Activated CD4-positive, alpha-beta T cell treated with anti-CD3 and anti-CD28 coated beads for 4 hours (primary cell): Measurements from ENCODE around the gene RAB31.
"Not testable (repeated sequence)": the region's sequence is repeated elsewhere in the genome, so short reads cannot be mapped to it uniquely, and the experiment has no call there.

Experiments used
- DNase-seq, 2 donors: peaks; one replicate each; pipeline ENCODE4 v3.0.0-alpha.2; 2020

Gene RAB31

GRCh38 chr18:9764011-9764481, 55.9 kb downstream of the RAB31 start:
- no peak for DNase-seq

GRCh38 chr18:9765501-9765900, 57.4 kb downstream of the RAB31 start:
- no peak for DNase-seq

- no peak for DNase-seq
Observed at GRCh38 chr18:9766076-9766481, 58.0 kb downstream of the RAB31 start.

GRCh38 chr18:9766740-9767139, 58.6 kb downstream of the RAB31 start:
- no peak for DNase-seq

GRCh38 chr18:9768071-9768691, 60.1 kb downstream of the RAB31 start:
- DNase-seq = not testable (repeated sequence)

- DNase-seq = not testable (repeated sequence)
Observed at GRCh38 chr18:9770111-9770510, 62.0 kb downstream of the RAB31 start.

- peak; percentile 14 to 36 for DNase-seq
Observed at GRCh38 chr18:9771261-9771976, 63.3 kb downstream of the RAB31 start.

GRCh38 chr18:9771977-9772660, 64.0 kb downstream of the RAB31 start:
- DNase-seq = no peak

- no peak for DNase-seq
Observed at GRCh38 chr18:9772847-9773677, 65.0 kb downstream of the RAB31 start.

- no peak for DNase-seq
Observed at GRCh38 chr18:9774150-9774549, 66.0 kb downstream of the RAB31 start.

- DNase-seq = no peak
Observed at GRCh38 chr18:9775178-9775577, 67.1 kb downstream of the RAB31 start.

GRCh38 chr18:9779630-9780029, 71.5 kb downstream of the RAB31 start:
- DNase-seq = no peak

- no peak for DNase-seq
Observed at GRCh38 chr18:9782073-9782857, 74.2 kb downstream of the RAB31 start.

- no peak for DNase-seq
Observed at GRCh38 chr18:9786631-9787030, 78.5 kb downstream of the RAB31 start.

- DNase-seq = no peak
Observed at GRCh38 chr18:9787036-9787435, 78.9 kb downstream of the RAB31 start.

GRCh38 chr18:9787712-9788111, 79.6 kb downstream of the RAB31 start:
- DNase-seq = no peak

- no peak for DNase-seq
Observed at GRCh38 chr18:9788140-9788539, 80.0 kb downstream of the RAB31 start.

GRCh38 chr18:9788860-9789259, 80.8 kb downstream of the RAB31 start:
- DNase-seq = no peak

- no peak for DNase-seq
Observed at GRCh38 chr18:9790261-9790660, 82.2 kb downstream of the RAB31 start.

GRCh38 chr18:9791991-9792390, 83.9 kb downstream of the RAB31 start:
- DNase-seq = no peak

- no peak for DNase-seq
Observed at GRCh38 chr18:9792565-9793245, 84.6 kb downstream of the RAB31 start.

- no peak for DNase-seq
Observed at GRCh38 chr18:9796011-9796410, 87.9 kb downstream of the RAB31 start.
